ENCODE results near the gene TM4SF1.
"Not testable (repeated sequence)": the region's sequence is repeated elsewhere in the genome, so short reads cannot be mapped to it uniquely, and the experiment has no call there.

The TM4SF1 gene

DNA sequence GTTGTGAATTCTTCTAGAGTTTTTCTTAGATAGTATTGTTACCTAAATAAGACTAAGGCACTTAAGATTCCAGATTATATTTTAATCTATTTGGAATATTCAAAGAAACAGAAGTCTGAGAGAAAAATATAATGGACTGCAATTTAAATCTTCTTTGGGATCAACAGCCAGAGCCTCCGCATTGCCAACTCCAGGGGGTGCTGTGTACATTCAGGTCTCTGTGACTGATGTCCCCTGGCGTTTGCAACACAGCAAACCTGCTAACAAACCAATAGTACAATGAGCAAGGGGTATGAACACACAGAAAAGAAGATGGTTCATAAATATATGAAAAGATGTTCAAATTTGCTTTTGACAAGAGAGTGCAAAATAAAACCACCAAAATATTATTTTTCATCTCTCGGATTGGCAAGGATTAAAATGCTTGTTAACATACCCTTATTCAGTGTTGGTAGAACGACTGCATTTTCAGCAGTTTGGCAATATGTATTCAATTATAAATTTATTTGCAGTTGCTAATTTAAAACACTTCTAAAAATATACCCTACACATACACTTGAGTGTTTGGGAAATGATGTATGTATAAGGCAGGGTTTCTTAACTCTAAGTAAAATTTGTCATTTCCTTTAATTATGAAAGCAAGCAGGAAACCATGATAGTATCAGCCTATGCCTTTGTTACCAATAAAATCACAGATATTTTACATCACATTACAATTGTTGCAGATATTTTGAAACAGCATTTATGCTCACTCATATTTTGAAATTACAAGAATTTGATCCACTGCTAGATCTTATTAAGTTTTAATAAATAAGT is 16.1 kb upstream of the TM4SF1 start:
- peak; percentile 82 for DNase-seq

DNA sequence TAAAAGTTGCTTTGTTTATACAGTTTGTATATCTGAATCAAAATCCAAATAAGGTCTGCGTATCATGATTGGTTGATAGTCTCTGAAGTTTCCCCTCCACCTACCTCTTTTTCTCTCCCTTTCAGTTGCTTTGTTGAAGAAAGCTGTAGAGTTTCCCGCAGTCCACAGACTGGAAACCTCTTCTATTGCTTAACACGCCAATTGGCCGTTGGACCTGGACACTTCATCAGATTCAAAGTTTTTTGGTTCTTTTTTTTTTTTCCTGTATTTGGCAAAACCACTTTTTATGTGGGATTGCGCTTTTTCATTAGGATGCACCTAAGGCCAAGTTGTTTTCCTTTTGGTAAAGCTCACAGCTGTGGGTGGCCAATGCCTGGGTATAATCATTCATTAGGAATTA is 14.5 kb upstream of the TM4SF1 start:
- DNase-seq: no peak

DNA sequence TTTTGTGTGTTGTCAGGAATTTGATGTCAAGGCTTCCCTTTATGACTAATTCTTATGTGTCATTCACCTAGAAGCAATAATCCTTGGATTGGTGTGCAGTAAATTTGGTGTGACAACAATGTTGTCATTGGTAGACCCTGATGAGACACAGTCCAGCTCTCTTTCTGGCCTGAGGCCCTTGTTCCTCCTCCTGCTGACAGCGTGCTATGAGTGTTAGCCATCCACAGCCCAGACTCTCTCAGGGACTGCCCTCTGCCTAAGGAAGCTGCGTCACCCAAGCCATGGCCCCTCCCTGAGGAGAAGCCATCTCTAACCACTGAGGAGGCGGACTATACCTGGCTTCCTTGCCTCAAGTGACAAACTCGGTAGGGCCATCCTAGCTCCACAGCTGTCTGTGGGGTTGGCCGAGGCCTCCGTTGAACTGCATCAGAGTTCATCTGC is 13.3 kb upstream of the TM4SF1 start:
- DNase-seq: no peak

DNA sequence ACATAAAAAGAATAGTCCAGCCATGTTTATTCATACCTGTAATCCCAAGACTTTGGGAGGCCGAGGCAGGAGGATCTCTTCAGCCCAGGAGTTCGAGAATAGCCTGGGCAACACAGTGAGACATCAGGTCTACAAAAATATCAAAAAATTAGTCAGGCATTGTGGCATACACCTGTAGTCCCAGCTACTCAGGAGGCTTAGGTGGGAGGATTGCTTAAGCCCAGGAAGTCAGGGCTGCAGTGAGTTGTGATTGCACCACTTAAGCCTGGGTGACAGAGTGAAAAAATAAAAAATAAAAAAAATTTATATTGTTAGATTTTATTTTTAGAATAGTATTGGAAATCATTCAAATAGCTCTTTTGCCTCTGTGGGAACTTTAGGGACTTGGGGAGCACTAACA is 12.8 kb upstream of the TM4SF1 start:
- no peak for DNase-seq

DNA sequence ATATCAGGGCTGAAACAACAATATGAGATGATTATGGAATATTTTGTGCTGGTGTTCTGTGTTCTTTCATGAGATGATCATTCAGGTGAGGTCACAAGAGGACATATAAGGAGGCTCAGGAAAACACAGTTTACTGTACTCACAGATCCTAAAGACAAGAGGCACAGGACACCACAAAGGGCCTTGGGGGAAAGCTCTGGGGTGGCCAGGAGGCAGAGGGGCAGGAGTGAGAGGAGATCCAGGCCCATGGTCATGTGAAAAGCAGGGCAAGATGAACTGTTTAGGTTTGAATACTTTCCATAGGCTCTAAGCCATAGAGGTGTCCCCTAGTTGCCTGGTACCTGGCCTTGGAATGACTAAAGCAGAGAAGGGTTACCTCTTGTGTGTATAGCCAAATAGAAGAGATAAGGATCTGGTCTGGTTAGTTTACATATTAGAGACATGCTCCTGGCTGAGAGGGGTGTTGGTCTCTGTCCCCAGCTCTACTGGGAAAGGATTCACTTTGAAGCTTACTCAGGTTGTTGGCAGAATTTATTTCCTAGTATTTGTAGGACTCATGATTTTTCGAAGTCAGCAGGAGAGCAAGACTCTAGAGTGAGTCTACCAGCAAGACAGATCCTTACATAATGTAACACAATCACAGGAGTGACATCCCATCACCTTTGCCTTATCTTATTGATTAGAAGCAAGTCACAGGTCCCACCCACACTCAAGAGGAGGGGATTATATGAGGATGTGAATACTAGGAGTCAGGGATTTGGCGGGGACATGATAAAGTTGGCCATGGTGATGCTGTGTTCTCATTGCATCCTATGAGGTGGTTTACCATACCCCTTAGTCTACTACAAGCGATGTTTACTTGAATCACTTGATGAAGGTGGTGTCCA is 11.3 kb upstream of the TM4SF1 start:
- DNase-seq: no peak

DNA sequence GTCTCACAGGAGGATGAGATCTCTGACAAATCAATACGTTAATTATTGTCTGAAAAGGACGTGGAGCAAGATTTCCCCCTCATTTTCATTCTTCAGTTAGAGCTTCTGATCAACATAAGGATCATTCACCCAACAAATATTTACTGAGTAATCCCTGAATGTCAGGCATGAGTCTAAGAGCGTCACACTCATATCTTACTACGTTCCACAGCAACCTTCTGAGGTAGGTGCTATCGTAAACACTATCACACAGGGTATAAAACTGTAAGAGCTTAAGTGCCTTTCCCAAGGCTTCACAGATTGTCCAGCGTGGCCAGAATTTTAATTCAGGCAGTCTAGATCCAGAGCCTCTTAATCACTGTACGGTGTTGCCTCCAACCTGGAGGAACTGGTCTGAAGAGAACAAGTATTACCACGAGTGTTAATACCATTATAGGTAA is 10.6 kb upstream of the TM4SF1 start:
- no peak for DNase-seq

DNA sequence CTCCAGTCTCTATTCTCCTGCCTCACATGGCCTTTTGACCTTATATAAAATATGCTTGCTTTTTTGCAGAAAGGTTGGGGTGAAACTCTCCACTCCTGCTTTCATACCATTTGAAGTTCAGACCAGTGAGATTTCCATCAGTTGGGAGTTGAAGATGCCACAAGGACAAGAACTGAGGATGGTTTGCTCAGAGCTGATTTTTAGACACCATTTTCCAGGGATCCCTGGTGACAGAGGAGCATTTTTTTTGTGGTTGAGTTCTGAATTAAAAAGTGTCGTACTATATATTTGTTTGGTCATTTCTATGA is 8.8 kb upstream of the TM4SF1 start:
- no peak for DNase-seq

DNA sequence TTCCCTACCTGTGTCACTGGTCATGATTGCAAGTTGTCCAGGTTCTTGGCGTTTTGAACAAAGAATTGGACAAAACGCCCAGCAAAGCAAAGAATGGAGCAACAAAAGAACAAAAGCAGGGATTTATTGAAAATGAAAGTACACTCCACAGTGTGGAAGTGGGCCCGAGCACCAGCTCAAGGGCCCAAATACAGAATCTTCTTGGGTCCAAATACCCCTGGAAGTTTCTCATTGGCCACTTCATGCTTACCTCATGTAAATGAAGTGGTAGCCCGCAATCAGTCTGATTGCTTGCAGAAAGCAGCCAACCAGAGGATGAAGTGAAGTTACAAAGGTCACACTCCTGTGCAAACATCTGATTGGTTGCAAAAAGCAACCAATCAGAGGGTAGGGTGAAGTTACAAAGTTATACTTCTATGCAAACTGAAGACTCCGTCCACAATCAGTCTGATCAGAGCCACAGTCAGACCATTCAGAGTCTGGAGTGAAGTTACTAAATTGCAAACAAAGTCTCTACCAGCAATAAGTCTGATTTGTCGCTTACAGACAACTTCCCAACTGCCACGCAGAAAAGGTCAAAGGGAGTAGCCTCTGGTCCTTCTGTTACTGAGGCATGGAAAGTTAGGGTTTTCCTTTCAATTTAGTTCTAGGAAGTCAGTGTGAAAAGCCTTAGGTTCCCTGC is 8.3 kb upstream of the TM4SF1 start:
- DNase-seq: no peak

DNA sequence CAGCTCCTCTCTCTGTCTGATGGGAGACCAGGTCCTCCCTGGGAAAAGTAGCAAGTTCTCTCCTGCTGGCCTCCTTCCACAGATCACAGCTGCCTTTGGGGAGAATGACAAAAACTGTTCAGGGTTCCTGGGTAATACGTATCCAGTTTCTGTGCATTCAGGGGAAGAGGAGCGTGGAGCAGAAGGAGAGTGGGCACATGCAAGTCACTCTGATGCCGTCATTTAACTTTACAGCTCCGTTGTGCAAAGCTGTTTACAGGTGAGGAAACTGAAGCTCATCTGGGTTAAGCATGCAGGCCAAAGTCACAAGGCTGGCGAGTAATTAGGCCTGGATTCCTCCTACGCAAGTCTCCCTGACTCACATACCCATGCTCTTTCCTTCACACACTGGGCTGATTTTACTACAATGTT is 7.5 kb upstream of the TM4SF1 start:
- DNase-seq: no peak

DNA sequence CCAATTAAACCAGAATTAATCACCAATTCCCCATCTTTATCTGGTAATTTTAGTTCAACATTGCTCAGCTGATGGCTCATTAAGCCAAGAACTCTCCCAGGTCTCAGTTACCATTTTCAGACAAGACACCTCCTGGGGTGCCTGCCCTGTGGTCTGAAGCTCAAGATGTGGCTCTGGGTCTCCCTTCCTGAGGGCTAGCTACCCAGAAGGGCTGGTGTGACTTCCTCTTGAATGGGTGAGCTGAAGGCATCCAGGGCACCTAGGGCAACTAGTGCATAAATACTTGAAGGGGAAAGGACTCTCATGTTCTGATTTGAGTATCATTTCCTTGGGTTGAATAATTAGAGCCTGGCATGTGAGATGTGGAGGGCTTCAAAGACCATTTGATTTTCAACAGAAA is 6.7 kb upstream of the TM4SF1 start:
- no peak for DNase-seq

DNA sequence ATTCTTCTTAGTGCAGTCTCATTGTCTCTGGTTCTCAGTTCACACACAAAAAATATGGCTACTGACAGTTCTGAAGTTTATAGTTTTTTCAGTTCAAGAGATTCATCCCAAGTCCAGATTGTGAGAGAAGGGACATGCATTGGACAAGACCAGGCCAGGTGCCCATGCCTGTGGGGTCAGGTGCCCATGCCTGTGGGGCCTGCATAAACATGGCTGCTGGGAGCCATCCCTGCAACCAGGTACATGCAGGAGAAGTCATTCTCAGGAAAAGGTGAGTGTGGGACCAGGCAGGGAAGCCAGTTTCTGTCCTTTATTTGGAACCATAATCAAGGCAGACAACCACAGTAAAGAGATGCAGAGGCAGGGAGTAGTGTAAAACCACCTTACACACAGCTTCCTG is 6.3 kb upstream of the TM4SF1 start:
- no peak for DNase-seq

DNA sequence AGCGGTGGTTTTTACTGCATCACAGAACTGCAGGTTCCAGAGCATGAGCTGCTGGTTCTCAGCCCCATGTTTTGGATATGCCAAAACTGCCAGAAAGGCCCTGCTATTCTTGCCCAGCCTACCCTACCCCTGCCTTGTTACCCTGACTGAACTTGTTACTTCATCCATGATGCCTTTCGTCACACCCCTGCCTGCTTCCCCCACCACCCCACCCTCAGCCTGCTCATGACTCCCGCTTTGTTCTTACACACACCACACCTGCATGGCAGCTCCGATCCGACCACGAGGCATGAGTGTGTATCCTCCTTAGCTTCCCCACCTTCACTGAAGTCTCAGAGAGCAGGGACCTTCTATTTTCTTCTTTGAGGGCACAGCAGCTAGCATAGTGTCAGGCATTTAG is 5.1 kb upstream of the TM4SF1 start:
- DNase-seq: no peak

DNA sequence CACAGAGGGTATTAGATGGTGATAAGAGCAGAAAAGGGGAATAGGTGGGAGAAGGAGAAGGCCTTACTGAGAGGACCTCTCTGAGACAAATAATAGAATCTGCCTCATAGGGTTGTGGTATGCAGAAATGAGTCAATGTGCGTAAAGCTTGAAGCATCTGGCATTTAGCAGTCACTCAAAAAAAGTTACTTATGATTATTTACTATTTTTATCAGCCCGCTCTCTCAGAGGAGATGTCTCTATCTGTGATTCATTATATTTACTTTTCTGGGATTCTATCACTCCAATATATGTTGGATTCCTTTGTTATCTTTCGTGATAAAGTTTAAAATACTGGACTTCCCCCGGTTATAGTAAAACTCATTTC is 4.6 kb upstream of the TM4SF1 start:
- no peak for DNase-seq

DNA sequence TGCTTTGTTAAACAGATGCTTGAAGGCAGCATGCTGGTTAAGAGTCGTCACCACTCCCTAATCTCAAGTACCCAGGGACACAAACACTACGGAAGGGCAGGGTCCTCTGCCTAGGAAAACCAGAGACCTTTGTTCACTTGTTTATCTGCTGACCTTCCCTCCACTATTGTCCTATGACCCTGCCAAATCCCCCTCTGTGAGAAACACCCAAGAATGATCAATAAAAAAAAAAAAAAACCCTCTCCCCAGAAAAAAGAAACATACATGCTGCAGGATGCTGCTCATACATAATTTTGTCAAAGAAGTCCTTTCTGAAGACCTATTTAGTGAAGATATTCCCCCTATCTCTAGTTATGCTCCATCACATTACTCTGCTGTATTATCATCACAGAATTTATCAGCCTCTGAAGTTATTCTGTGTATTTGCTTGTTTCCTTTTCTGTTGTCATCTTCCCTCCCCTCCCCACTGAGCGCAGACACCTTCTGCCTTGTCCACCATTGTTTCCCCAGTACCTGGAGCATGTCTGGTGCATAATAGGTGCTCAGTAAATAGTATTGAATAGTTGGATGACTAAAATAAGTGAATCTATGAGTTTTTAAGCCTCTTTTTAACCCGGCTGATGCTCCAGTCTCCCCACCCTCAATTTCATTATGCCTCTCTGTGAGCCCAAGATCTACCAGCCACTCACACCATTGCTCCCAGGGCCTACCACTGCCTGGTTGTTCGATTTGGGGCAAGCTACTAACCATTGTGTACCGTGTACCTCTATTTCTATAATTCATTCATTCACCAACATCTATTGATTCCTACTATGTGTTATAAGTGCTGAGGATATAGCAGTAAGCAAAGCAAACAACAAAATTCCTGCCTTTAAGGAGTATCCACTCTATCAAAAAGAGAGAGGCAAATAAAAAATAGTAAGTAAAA is 4.0 kb upstream of the TM4SF1 start:
- no peak for DNase-seq

DNA sequence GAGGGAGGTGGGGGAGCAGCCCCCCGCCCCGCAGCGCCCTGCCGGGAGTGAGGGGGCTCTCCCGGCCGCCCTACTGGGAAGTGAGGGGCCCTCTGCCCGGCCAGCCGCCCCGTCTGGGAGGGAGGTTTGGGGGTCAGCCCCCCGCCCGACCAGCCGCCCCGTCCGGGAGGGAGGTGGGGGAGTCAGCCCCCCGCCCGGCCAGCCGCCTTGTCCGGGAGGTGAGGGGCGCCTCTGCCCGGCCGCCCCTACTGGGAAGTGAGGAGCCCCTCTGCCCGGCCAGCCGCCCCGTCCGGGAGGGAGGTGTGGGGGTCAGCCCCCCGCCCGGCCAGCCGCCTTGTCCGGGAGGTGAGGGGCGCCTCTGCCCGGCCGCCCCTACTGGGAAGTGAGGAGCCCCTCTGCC is 2.8 kb upstream of the TM4SF1 start:
- DNase-seq: not testable (repeated sequence)

DNA sequence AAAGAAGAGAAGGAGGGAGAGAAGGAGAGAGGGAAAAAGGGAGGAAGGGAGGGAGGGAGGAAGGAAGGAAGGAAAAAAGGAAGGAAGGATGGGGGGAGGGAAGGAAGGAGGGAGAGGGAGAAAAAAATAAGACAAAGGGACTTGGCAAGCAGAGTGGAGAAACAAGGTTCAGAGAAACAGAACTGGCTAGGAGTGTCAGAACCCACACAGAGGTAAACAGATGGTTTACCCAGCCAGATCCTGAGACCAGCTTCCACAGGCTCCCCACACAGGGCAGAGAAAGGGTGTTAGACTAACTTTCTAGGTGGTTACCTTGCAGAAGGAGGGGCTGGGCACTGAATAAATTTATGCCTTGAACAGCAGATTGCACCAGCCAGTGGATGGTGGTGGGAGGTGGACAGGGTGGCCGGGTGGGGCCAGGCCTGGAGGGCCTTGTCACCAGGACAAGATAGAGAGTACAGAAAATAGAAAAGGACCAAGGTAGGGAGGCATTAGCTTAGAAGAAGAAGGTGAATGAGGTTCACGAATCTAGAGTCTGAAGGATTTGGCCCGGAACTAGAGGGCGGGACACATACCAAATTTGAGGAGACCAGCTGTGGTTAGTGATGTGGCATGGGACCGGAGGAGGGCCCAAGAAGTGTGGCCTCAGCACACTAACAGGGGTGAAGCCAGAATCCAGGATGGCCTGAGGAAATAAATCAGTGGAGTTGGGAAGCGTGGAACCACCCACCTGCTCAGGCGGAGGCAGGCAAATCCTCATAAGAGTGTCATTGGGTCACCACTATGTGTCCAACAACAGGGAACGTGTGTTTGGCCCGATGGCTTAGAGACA is 1.2 kb upstream of the TM4SF1 start:
- DNase-seq: no peak

DNA sequence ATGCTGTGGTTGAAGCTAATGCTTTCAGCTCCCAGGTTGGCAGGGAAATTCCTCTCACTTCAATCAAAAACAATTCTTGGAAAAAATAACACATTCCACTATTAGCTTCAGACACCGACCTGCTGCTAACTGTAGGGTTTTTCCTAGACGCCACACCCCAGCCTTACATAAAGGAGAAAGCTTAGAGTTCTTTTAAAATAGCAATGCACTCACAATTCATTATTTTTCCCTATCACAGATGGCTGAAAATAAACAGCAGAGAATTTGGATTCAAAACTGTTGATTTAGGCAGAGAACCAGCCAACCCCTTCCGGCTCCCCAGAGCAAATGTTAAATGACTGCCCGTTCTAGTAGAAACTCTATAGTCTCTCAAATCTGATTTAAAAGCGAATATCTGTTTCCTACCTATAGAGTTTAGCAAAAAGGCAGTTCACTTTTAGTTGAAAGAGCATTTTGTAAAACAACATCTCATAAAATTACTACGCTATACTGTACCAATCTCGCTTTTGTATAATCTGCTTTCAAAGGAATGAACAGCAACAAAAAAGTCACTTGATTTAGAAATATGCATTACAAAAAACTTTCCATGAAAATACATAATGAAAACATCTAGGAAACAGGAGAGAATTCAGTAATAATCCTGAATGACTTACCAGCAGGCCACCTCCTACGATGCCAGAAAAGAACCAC is 586 bp downstream of the TM4SF1 start:
- no peak for DNase-seq

DNA sequence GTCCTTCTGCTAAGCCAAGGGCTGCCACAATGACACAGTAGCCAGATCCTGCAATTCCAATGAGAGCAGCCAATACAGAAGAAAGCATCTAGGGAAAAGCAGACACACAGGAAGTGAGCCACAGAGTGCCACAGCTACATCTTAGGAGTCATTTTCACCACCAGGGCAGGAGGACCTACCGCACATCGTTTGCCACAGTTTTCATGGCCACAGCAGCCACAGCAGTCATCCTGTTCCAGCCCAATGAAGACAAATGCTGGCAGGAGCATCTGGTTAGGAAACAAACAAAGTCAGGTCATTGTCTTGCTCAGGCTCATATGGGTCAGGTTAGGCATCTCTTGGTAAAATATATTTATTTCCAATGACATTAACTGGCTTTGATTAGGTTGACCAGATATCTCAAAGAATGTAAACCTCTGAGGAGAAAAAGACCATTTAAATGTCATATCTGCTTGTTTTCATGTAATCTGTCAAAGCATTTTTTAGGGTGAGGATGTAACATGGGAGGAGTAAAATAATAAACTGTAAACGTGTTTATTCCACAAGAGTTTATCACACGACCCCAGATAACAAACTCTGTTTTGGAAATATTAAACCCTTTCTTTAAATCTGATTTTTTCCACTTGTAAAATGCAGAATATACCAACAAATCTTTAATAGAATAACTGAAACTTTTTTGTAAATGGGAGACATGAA is 1.8 kb downstream of the TM4SF1 start:
- DNase-seq: no peak

DNA sequence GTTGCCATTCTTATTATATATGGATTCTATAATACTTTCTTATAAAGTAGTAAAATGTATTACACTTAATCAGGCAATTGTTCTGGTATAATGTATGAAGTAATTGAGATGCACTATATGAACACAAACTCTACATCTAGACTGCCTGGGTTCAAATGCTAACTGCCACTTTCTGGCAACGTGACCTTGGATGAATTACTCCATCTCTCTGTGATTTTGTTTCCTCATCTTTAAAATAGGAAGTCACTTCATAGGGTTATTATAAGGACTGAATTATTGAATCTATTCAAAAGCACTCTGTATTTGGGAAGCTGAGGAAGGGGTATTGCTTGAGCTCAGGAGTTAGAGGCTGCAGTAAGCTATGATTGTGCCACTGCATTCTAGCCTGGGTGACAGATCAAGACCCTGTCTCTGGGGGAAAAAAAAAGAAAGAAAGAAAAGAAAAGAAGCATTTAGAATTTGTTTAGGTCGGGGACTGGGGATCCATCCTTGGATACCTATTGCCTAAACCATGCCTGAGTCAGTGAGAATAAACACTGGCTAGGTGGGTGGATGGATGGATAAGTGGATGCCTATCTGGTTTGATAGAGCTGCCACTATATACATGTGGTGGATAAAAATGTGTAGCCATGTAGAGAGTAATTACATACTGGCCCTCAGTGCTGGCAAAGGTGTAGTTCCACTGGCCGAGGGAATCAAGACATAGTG is 2.5 kb downstream of the TM4SF1 start:
- DNase-seq: no peak

DNA sequence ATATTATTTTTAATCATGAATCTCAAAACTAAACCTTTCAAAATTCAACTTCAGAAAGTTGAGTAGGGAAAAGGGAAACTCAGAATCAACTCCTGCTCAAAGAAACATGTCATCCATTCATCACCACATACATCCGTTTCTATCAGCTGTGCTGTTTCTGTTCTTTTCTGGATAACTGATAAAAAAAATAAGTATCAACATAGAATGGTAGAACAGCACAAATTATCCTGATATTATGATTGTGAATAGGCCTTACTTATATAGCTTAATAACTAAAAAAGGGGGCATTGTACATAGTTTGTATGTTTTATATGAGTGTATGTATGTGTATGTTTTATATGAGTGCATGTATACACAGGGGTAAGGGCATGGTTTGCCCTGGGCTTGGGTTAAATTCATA is 3.1 kb downstream of the TM4SF1 start:
- no peak for DNase-seq

Measured in hematopoietic multipotent progenitor cell treated with erythropoietin and hydrocortisone succinate and interleukin-3 and kit ligand, for 6 days (in vitro differentiated cells).